NCI-H82 (cell line): ENCODE measurements around the gene ACE.

ENCODE experiments used
- DNase-seq: peaks from one replicate; lab custom pipeline; 2025; lab: John Stamatoyannopoulos, UW

ACE gene

DNA sequence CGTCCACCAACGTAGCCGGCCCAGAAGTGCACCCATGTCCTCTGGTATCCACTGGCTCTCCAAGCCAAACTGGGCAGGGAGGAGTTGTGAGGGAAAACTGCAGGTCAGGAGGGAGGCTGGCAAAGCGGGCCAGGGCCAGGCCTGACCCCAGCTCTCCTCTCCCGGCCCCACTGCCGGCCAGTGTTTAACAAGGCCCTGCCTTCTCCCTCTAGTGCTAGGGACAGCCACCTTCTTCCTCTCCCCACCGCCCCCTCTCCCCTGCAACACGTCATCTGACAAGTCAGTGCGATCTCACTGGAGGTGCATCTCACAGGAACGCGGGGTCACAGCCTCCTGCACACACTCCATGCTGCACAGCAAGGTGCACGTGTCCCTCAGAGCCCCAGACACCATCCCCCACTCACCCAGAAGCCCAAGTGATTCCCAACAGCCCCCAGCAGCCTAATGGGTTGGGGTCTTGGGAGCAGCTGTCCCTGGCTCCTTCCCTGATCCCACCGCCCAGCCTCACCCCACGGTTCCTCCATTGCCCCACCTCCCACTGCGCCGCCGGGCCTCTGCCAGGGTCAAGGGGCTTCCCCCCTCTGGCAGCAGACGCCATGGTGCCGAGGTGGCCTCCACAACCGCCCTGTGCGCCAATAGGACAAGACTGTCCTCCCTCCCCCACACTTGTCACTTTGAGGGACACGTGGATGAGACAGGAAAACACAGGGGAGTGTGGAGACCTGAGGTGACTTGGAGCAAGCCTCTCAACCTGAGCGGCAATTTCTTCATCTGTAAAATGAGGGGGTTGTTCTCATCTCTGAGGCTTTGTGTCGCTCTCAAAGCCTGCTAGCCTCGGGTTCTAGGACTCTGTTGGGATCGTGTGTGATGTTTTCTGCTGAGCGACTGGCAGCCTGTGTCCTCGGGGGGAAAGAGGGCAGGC is 1.1 kb upstream of the ACE start:
- peak; percentile 58 for DNase-seq

DNA sequence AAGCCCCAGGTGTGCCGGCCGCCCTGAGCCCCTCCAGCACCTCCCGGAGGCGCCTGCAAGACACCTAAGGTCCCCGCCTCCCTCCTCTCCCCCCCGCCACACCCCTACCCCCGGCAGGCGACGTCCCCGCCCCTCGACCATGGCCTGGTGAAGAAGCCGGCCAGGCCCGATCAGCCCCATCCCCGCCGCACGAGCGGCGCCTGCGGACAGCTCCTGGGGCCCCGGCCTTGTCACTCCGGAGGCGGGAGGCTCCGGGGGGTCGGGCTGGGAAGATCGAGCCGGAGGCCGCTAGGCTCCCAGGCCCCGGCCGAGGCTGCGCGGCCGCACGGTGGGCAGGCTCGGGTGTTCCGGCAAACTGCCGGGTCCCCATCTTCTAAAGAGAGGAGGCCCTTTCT is 405 bp upstream of the ACE start:
- peak; percentile 67 for DNase-seq

DNA sequence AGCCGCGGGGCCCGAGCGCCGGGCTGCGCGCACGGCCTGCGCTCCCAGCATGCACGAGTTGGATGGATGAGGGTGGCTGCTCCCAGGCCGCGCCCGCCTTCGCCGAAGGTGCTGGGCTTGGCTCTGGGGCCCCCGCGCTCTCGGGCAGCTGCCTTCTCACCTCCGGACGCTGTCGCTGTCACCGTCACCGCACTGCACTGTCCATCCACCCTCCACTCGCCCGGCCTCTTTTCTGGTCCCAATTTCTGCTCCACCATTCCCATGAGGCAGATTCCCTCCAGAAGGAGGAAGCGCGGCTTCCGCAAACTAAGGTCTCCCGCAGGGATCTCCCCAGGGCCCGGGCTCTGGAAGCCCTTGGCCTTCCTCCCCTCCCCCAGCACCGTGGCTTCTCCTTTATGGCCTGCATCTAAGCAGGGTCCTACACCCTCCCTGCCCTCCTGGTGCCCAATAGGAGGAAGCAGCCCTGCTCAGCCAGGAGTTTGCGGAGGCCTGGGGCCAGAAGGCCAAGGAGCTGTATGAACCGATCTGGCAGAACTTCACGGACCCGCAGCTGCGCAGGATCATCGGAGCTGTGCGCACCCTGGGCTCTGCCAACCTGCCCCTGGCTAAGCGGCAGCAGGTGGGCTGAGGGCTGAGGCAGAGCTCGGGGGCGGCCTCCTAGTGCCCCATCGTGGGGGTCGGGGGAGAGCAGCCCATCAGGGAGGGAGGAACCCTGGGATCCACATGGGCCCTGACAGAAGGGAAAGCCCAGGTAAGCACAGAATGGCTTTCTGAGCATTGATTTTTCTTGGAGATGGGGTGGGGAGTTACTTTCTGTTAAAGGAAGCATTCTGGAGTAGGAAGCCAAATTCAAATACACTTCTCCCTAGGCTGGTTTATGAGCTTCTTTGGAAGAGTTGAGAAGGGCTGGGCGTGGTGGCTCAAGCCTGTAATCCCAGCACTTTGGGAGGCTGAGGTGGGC is 899 bp downstream of the ACE start:
- peak; percentile 78 for DNase-seq

DNA sequence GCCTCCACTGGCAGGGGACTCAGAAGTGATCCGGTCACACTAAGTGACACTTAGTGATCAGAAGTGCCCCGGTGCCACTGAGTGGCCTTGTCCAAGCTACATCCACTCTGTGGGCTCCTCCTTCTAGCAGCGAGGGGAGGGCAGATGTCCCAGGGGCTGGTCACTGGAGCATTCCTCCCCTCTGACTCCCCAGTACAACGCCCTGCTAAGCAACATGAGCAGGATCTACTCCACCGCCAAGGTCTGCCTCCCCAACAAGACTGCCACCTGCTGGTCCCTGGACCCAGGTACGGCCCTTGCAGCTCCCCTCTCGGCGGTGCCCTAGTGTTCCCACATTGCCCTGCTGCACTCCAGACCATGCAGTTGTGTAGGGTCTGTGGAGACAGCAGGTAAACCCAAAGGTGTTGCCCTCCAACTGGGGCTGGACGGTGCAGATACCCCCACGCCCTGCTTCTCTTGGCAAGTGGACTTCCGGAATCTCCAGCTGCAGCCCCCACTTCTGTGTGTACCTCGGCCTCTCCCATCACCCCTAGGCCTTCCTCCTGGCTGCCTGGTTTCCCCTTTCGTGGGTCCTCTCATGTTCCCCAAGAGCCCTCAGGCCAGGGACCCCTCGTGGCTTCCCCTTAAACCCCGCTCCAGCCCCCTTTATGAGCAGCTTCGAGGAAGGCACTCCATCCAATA is 2.1 kb downstream of the ACE start:
- peak; percentile 92 for DNase-seq

DNA sequence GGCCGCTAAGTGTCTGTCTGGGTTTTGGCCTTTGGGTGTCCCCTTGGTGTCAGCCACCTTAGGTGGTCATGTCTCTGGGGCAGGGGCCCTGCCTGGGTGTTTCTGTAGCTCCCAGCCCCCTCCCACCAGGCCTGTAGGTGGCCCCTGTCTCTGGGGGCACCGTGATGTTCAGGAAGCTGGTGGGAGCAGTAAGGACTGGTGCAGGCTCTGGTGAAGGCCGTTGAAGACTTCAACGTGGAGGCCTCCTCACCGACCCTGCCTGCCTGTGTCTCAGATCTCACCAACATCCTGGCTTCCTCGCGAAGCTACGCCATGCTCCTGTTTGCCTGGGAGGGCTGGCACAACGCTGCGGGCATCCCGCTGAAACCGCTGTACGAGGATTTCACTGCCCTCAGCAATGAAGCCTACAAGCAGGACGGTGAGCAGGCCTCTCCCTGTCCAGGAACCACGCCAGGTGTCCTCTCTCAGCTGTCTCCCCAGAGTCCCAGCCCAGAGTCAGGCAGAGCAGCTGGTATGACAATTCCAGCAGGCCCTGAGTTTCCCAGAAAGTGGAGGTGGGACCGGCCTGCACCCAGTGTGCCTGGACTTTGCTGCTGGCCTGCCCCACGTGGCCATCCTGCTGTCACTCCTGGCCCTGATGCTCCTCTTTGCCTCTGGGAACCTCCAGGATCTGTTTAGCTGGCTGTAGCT is 2.8 kb downstream of the ACE start:
- DNase-seq = no peak

DNA sequence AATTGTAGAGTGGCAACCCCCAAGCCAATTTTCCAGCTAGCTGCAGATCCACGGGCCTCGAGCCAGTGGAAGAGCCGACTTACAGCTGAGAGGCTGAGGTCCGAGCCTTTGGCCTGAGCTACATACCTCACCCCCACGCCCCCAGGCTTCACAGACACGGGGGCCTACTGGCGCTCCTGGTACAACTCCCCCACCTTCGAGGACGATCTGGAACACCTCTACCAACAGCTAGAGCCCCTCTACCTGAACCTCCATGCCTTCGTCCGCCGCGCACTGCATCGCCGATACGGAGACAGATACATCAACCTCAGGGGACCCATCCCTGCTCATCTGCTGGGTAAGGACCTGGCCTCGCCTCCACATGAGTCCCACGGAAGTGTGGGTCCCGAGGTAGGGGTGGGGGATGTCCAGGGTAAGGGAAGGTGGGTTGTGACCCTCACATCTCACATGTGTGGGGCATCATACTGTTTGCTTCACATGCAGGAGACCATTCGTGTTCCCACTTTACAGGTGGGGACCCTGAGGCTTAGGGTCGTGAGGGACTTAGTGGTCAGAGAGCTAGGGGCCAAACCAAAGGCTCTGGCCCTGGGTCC is 3.4 kb downstream of the ACE start:
- DNase-seq = no peak

DNA sequence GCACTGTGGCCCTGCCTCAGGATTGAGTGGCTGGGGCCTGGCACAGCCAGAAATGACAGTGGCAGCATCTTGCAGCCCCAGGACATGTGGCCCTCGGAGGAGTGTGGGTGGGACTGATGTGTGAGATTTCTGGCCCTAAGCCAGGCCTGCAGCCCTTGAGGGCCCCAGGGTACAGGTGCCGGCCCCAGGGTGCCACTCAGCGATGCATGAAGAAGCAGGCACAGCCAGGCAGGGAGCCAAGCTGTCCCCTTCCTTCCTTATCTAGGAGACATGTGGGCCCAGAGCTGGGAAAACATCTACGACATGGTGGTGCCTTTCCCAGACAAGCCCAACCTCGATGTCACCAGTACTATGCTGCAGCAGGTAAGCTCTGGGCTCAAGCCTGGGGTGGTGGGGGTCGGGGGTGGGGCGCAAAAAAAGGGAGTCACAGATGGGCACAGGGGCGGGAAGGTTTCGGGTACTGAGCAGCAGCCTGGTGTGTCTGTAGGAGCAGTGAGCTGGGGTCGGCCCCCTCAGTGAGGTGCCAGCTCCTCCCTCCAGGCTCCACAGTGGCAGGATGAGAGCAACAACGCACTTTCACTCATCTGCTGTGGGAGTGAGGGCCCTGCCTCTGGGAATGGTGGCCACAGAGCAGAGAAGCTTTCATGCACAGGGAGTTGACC is 4.1 kb downstream of the ACE start:
- DNase-seq = no peak

DNA sequence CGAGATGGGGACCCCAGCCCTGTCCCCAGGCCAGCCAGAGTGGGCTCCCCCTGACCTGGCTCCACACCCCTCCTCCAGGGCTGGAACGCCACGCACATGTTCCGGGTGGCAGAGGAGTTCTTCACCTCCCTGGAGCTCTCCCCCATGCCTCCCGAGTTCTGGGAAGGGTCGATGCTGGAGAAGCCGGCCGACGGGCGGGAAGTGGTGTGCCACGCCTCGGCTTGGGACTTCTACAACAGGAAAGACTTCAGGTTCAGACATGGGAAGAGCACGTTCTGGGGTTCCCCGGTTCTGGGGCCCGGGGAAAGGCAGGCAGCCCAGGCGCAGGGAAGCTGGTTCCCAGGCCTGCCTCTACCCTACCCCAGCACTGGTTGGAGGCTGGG is 4.6 kb downstream of the ACE start:
- DNase-seq = no peak

DNA sequence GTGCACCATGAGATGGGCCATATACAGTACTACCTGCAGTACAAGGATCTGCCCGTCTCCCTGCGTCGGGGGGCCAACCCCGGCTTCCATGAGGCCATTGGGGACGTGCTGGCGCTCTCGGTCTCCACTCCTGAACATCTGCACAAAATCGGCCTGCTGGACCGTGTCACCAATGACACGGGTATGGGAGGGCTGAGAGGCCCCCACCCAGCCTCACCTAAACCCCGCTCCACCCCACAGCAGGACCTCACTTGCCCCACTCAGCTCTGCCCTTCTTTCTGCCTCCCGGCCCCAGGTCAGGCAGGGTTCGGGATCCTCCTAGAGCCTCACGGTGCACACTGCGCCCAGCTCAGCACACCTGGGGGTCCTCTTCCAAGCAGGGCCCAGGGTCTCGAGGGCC is 5.6 kb downstream of the ACE start:
- no peak for DNase-seq

DNA sequence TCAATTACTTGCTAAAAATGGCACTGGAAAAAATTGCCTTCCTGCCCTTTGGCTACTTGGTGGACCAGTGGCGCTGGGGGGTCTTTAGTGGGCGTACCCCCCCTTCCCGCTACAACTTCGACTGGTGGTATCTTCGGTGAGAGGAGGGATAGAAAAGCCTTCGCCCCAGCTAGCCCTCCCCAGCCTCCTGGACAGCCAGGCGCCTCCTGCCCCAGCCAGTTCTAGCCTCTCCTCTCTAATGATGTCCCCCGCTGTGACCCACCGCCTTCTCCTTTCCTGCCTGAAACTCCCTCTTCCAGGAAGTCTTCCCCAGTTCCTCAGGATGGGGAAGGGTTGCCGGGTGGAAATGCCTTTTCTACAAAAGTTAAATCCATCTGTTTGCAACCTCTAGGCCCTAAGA is 6.2 kb downstream of the ACE start:
- no peak for DNase-seq

DNA sequence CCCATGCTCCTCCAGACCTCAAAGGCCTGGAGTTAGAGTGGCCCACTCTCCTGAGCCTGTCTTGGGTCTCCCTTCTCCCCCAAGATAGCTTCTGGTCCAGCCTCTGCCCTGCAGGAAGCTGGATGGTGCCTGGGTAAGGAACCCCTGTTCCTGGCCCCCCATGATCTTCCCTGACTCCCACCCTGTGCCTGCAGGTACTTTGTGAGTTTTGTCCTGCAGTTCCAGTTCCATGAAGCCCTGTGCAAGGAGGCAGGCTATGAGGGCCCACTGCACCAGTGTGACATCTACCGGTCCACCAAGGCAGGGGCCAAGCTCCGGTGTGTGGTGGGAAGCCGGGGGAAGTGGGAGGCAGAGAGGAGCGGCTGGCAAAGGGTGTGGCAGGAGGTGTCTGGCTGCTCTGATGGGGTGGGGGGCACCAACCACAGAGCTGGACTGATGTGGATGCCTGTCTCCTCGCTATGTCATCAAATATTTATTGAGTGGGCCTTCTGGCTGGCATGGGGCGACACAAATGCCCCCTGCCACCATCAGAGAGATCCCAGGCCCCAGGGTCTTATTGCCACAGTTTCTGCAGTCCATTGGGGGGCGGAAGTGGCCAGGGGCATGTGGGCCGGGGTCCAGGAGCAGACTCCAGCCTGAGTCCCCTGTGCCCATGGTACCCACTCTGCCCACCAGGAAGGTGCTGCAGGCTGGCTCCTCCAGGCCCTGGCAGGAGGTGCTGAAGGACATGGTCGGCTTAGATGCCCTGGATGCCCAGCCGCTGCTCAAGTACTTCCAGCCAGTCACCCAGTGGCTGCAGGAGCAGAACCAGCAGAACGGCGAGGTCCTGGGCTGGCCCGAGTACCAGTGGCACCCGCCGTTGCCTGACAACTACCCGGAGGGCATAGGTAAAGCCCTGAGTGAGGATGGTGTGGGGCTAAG is 7.1 kb downstream of the ACE start:
- no peak for DNase-seq

DNA sequence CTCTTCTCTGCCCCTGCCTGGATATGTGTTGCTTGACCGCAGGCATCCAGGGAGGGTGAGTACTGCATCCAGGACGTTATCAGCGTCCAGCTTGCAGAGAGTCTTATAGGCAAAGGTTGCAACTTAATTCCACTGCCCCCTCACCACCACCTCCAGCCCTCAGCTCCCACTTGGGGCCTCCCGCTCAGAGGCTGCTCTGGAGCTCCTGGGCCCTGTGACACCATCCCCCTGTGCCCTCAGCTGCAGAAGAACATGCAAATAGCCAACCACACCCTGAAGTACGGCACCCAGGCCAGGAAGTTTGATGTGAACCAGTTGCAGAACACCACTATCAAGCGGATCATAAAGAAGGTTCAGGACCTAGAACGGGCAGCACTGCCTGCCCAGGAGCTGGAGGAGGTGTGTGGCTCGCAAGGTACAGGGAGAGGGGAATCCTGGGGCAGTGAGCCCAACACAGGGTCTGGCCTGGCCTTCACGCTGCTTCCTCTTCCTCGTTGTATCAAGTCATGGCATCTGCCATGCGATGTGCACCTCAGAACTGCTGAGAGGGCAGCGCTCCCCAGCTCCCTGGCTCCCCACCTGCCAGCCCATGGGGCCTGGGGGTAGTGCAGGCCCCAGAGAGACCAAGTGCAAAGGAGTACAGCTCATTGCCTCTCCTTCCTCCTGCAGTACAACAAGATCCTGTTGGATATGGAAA is 9.6 kb downstream of the ACE start:
- DNase-seq = no peak

DNA sequence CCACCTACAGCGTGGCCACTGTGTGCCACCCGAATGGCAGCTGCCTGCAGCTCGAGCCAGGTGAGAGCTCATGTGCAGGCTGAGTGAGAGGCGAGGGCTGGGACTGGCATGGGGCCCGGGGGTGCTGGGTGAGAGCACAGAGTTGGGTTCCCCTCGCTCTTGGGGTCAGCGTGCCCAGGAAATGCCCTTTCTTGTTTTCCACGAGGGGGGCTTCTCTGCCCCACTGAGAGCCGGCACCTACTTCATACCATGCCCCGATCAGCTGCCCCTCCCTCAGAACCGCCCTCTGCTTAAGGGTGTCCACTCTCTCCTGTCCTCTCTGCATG is 10.1 kb downstream of the ACE start:
- no peak for DNase-seq

DNA sequence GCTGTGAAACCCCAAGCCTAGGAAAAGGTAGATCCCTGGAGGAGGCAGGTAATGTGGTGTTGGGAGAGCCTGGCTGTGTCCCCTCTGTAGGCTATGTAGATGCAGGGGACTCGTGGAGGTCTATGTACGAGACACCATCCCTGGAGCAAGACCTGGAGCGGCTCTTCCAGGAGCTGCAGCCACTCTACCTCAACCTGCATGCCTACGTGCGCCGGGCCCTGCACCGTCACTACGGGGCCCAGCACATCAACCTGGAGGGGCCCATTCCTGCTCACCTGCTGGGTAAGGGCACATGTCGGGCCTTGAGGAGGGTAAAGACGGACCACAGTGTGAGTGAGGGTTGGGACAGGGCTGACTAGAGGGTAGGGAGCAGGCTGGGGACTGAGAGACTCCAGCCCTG is 12.0 kb downstream of the ACE start:
- DNase-seq = no peak

DNA sequence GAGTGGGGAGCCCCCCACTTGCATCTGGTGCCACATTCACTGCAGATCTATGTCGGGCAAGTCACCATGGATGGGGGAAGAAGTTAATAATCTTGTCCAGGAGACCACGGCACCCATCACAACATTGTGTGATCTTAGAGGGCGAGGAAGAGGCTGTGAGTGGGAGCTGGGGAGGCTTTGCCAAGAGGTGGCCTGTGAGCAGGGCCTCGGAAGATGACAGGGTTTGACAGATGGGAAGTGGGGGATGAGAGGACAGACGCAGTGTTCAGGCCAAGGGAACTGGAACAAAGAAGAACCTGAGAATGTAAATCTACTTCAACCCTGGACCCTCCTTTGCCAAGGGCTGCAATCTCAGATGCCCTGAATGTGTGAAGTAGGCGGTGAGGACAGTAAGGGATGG is 12.4 kb downstream of the ACE start:
- DNase-seq = peak; percentile 35

DNA sequence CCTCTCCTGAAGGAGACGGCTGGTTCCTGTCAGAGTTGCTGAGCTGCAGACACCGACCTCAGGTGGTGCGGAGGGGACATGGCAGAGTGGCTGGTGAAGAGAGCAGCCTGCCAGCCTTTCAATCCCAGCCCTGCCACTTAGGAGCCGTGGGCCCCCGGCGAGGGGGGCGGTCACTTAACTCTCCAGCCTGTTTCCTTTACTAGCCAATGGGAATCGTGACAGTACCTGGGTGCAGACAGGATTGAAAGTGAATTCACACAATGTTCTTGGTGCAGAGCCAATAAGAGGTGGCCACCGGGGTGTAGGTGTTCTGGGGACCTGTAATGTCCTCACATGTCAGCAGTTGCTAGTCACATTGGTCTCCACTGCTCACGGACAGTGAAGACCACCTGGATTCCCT is 13.5 kb downstream of the ACE start:
- no peak for DNase-seq

DNA sequence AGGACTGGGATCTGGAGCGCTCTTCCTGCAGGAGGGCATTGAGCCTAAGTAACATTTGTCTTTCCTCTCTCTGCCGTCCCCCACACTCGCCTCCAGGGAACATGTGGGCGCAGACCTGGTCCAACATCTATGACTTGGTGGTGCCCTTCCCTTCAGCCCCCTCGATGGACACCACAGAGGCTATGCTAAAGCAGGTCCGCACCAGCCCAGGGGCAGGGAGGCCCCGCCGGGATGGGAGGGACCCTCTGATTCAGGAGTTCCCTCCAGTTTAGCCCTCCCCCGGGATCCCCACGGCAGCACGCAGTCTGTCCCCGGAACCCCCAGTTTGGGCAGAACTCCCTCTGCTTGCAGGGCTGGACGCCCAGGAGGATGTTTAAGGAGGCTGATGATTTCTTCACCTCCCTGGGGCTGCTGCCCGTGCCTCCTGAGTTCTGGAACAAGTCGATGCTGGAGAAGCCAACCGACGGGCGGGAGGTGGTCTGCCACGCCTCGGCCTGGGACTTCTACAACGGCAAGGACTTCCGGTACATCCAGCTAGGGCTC is 14.1 kb downstream of the ACE start:
- no peak for DNase-seq

DNA sequence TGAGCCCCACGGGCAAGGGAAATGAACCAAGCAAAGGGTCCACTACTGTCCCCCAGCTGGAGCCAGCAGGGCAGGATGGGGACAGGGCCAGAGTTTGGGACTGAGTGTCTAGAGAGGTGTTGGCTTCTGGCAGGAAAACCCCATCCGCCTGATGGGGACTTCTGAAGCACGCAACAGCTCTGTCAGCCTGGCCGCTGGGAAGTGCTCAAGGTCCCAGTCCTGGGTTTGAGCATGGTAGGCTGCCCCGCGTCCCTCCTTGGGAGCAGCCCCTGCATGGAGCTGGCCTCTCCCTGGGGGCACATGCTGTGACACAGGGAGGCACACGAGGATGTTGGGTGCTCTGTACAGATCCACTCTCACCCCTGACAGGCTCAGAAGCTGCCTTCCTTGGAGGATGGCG is 14.6 kb downstream of the ACE start:
- DNase-seq = no peak
